NCI-H524 (cell line): ENCODE results near the gene WSB2.
"Not testable (repeated sequence)": the region's sequence is repeated elsewhere in the genome, so short reads cannot be mapped to it uniquely, and the experiment has no call there.

Source experiments
- DNase-seq, 2 experiments: peaks; one replicate each; lab custom pipeline; 2025; lab: John Stamatoyannopoulos, UW

Gene WSB2

GRCh38 chr12:118035190-118036041 is 25.6 kb downstream of the WSB2 start:
- peak in 1 of 2 experiments; percentile 28 for DNase-seq

- DNase-seq = peak; percentile 33 to 72
These were observed 26.4 kb downstream of the WSB2 start for GRCh38 chr12:118034429-118035189.

GRCh38 chr12:118033902-118034301 is 27.1 kb downstream of the WSB2 start:
- no peak for DNase-seq

GRCh38 chr12:118033323-118033722 is 27.7 kb downstream of the WSB2 start:
- no peak for DNase-seq

GRCh38 chr12:118032188-118032587 is 28.8 kb downstream of the WSB2 start:
- no peak for DNase-seq

GRCh38 chr12:118029166-118029565 is 31.8 kb downstream of the WSB2 start:
- DNase-seq = no peak

- DNase-seq = no peak
These were observed 35.8 kb downstream of the WSB2 start for GRCh38 chr12:118025168-118025567.

GRCh38 chr12:118023301-118023860 is 37.6 kb downstream of the WSB2 start:
- no peak for DNase-seq

GRCh38 chr12:118022728-118023109 is 38.3 kb downstream of the WSB2 start:
- DNase-seq = no peak

- not testable (repeated sequence) for DNase-seq
These were observed 38.8 kb downstream of the WSB2 start for GRCh38 chr12:118022097-118022727.

- DNase-seq = no peak
These were observed 40.9 kb downstream of the WSB2 start for GRCh38 chr12:118020036-118020435.

GRCh38 chr12:118017926-118018325 is 43.1 kb downstream of the WSB2 start:
- DNase-seq = no peak

GRCh38 chr12:118016424-118017264 is 44.3 kb downstream of the WSB2 start, which contains the start of gene RFC5:
Gene RFC5 (plus strand): TSS chr12:118016703. CDS start chr12:118016828, 125 bp downstream.
- peak; percentile 94 to 98 for DNase-seq

- DNase-seq = no peak
These were observed 45.0 kb downstream of the WSB2 start for GRCh38 chr12:118015944-118016343.

GRCh38 chr12:118015306-118015705 is 45.7 kb downstream of the WSB2 start:
- no peak for DNase-seq

- no peak for DNase-seq
These were observed 47.7 kb downstream of the WSB2 start for GRCh38 chr12:118013283-118013682.

GRCh38 chr12:118011961-118012360 is 49.0 kb downstream of the WSB2 start:
- DNase-seq = no peak

- DNase-seq = no peak
These were observed 49.6 kb downstream of the WSB2 start for GRCh38 chr12:118011377-118011776.

GRCh38 chr12:118010903-118011302 is 50.1 kb downstream of the WSB2 start:
- DNase-seq = no peak

GRCh38 chr12:117999806-118000205 is 61.2 kb downstream of the WSB2 start:
- not testable (repeated sequence) for DNase-seq

- no peak for DNase-seq
These were observed 62.3 kb downstream of the WSB2 start for GRCh38 chr12:117998719-117999118.
